ENCODE results near the gene CBLC.

The CBLC gene

DNA sequence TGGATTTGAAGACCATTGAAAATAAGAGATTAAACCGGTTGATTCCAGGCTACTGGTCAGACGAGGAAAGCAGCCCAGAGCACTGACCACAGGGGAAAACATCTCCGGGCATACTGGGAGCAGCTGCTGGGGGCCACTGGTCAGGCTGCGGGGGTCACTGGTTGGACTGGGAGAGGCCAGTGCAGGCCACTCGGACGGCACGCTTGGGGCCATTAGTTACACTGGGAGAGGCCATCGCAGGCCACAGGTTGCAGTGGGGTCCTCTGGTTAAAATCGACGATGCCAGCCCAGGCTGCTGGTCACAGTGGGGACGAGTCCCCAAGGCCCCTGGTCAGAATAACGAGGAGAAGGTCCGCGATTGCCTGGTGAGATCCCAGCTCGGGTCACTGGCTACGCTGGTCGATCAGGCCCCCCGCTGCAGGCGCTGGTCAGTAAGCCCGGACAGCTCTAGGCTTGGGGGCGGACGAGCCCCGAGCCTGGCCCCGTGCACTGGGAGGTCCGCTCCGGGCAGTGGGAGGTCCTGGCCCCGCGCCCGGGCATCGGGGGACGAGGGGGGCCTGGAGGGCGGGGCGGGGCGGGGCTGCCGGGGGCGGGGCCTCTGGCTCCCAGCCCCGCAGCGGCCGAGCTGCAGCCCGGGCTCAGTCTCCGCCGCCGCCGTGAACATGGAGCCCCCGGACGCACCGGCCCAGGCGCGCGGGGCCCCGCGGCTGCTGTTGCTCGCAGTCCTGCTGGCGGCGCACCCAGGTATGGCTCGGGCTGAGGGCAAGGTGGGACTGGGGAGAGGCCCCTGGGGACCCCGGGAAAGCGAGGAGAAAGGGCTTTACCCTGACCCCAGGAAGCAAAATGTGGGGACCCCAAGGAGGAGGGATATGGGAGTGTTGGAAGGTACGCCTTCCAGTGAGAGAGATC lies 31.0 kb downstream of the CBLC start, which contains the start of gene BCAM:
BCAM (plus strand) TSS at position 641 of the 909 bp plus-strand sequence; CDS start at position 663, 22 bp downstream.
- H3K18ac ChIP-seq (ENCODE audit: low read length) = peak within 1 kb of the TSS; percentile 82
- H3K56ac ChIP-seq (ENCODE audit: low read length) = peak within 1 kb of the TSS; percentile 77
- H3K27ac ChIP-seq (ENCODE audit: low read depth, low read length) = peak within 1 kb of the TSS; percentile 45
- H2BK120ac ChIP-seq (ENCODE audit: low read depth, low read length) = no peak within 1 kb of the TSS
- peak within 1 kb of the TSS; percentile 8 for H3K4ac ChIP-seq (ENCODE audit: low read depth, low read length)
- no peak within 1 kb of the TSS for H2BK15ac ChIP-seq (replicated peaks; ENCODE audit: low read depth)
- peaks cover 3% of the 10 kb centered on the region for H3K4me1 ChIP-seq (ENCODE audit: control insufficient read depth, low read depth, low read length)
- H3K79me2 ChIP-seq (ENCODE audit: control insufficient read depth, insufficient read depth, low read length) = no peaks in the 10 kb centered on the region
- H3K4me3 ChIP-seq (ENCODE audit: low read length) = no peak within 1 kb of the TSS
- H3K27me3 ChIP-seq (ENCODE audit: insufficient read depth, low read length, poor library complexity) = no peaks in the 10 kb centered on the region
- H4K5ac ChIP-seq (ENCODE audit: low read length) = no peak within 1 kb of the TSS
- H3K4me2 ChIP-seq (ENCODE audit: low read length) = peak within 1 kb of the TSS; percentile 57
- H4K8ac ChIP-seq (ENCODE audit: low read depth, low read length) = no peak within 1 kb of the TSS
- no peak within 1 kb of the TSS for H3K23ac ChIP-seq (ENCODE audit: low read length)
- H3K79me1 ChIP-seq (ENCODE audit: low read length) = no peaks in the 10 kb centered on the region
- H2AK5ac ChIP-seq (ENCODE audit: low read length) = no peak within 1 kb of the TSS
- H3K9ac ChIP-seq (ENCODE audit: low read length) = peak within 1 kb of the TSS; percentile 58
- no CpG with 5 or more reads among the region's 59 CpGs for WGBS (ENCODE audit: extremely low coverage, insufficient coverage, low lambda C conversion rate)
- no peak within 1 kb of the TSS for H2BK5ac ChIP-seq (ENCODE audit: low read length)
- peak; percentile 56 for DNase-seq
- no peaks in the 10 kb centered on the region for H3K36me3 ChIP-seq (ENCODE audit: control insufficient read depth, insufficient read depth, low read length)

DNA sequence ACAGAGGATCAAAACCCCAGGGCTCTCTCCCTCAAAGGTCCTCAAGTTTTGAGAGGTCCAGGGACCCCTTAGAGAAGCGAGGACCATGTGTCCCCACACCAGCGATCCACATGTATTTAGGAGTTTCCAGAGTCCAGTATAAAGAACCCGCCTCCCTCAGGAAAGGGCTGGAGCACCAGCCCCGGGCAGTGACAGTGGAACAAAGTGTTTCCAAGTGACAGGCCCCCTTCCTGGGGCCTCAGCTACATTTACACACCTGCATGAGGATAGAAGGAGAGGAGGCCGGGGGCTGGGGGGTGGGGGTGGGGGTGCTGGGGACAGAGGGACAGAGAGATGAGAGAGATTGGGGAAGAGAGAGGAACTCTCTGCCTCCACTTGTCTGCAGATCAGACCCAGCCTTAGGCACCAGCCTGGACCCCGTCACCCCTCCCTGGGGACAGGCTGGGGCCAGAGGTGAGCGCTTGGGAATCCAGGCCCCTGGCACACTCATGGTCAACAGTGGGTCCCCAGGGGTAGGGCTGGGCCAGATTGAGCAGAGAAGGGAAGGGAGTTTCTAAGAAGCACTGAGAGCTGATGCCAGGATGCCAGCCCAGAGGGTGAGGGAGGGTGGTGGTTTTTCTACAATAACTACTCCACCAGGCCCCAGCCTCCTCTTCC lies 32.0 kb downstream of the CBLC start:
- no peak for DNase-seq
- H2AK5ac ChIP-seq (ENCODE audit: low read length) = no peak overlapping the region
- H3K4me1 ChIP-seq (ENCODE audit: control insufficient read depth, low read depth, low read length) = peaks cover 3% of the 10 kb centered on the region
- H3K18ac ChIP-seq (ENCODE audit: low read length) = no peak overlapping the region
- WGBS (ENCODE audit: extremely low coverage, insufficient coverage, low lambda C conversion rate) = no CpG with 5 or more reads among the region's 7 CpGs
- H3K4ac ChIP-seq (ENCODE audit: low read depth, low read length) = no peak overlapping the region
- H3K79me1 ChIP-seq (ENCODE audit: low read length) = no peaks in the 10 kb centered on the region
- peak overlapping the region; percentile 58 for H3K9ac ChIP-seq (ENCODE audit: low read length)
- no peak overlapping the region for H3K23ac ChIP-seq (ENCODE audit: low read length)
- H2BK5ac ChIP-seq (ENCODE audit: low read length) = no peak overlapping the region
- H3K56ac ChIP-seq (ENCODE audit: low read length) = peak overlapping the region; percentile 77
- no peak overlapping the region for H3K4me3 ChIP-seq (ENCODE audit: low read length)
- no peak overlapping the region for H2BK120ac ChIP-seq (ENCODE audit: low read depth, low read length)
- H3K79me2 ChIP-seq (ENCODE audit: control insufficient read depth, insufficient read depth, low read length) = no peaks in the 10 kb centered on the region
- H4K8ac ChIP-seq (ENCODE audit: low read depth, low read length) = no peak overlapping the region
- H3K27me3 ChIP-seq (ENCODE audit: insufficient read depth, low read length, poor library complexity) = no peaks in the 10 kb centered on the region
- no peak overlapping the region for H4K5ac ChIP-seq (ENCODE audit: low read length)
- H3K4me2 ChIP-seq (ENCODE audit: low read length) = no peak overlapping the region
- H2BK15ac ChIP-seq (replicated peaks; ENCODE audit: low read depth) = no peak overlapping the region
- no peak overlapping the region for H3K27ac ChIP-seq (ENCODE audit: low read depth, low read length)
- H3K36me3 ChIP-seq (ENCODE audit: control insufficient read depth, insufficient read depth, low read length) = no peaks in the 10 kb centered on the region

DNA sequence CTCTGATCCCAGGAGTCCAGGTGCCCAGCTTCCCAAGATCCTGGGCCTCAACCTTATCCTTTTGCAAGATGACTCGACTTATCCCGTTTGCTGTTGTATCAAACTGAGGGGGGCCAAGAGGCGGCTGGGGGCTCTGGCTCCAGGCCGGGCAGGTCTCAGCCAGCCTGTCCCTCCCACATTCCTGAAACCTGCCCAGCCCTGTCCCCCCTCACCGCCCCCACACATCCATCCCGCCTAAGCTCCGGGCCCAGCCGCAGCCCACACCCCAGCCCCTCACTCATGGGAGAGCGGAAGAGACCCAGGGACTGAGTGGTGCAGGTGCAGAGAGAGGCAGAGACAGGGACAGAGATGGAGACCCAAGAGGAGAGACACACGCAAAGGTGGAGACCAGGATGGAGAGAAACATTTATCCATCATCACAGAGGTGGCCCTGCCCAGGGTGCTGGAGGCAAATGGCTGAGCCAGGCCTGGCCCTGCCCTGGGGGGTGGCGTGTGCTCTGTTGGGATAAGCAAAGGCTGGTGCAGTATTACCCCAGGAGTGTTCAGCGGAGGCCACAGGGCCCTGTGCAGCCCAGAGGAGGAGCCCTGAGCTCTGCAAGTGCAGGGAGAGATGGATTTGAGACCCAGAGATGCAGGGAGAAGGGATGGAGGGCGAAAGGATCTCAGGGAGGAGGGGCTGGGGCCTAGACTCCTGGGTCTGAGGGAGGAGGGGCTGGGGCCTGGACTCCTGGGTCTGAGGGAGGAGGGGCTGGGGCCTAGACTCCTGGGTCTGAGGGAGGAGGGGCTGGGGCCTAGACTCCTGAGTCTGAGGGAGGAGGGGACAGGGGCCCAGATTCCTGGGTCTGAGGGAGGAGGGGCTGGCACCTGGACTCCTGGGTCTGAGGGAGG lies 32.8 kb downstream of the CBLC start:
- Histone ChIP-seq H3K4me2 (ENCODE audit: low read length) (no peak overlapping the region), H3K18ac (ENCODE audit: low read length) (no peak overlapping the region), H4K5ac (ENCODE audit: low read length) (no peak overlapping the region), H3K27ac (ENCODE audit: low read depth, low read length) (no peak overlapping the region), H3K56ac (ENCODE audit: low read length) (no peak overlapping the region), H3K79me1 (ENCODE audit: low read length) (no peaks in the 10 kb centered on the region), H3K4me3 (ENCODE audit: low read length) (no peak overlapping the region), H2BK120ac (ENCODE audit: low read depth, low read length) (no peak overlapping the region), H2AK5ac (ENCODE audit: low read length) (no peak overlapping the region), H3K79me2 (ENCODE audit: control insufficient read depth, insufficient read depth, low read length) (no peaks in the 10 kb centered on the region), H4K8ac (ENCODE audit: low read depth, low read length) (no peak overlapping the region), H3K9ac (ENCODE audit: low read length) (no peak overlapping the region), H3K27me3 (ENCODE audit: insufficient read depth, low read length, poor library complexity) (no peaks in the 10 kb centered on the region), H3K36me3 (ENCODE audit: control insufficient read depth, insufficient read depth, low read length) (no peaks in the 10 kb centered on the region), H3K4me1 (ENCODE audit: control insufficient read depth, low read depth, low read length) (peaks cover 3% of the 10 kb centered on the region), H2BK5ac (ENCODE audit: low read length) (no peak overlapping the region), H2BK15ac (replicated peaks; ENCODE audit: low read depth) (no peak overlapping the region), H3K23ac (ENCODE audit: low read length) (no peak overlapping the region), H3K4ac (ENCODE audit: low read depth, low read length) (no peak overlapping the region)
- WGBS (ENCODE audit: extremely low coverage, insufficient coverage, low lambda C conversion rate) = no CpG with 5 or more reads among the region's 13 CpGs
- no peak for DNase-seq

DNA sequence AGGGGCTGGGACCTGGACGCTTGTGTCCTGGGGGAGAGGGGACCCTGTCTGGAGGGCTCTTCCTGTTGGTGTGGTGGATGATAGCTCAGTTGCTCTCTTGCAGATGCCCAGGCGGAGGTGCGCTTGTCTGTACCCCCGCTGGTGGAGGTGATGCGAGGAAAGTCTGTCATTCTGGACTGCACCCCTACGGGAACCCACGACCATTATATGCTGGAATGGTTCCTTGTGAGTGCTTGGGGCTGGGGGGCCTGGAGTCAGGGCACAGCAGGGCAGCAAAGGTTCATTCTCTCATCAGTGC lies 33.4 kb downstream of the CBLC start:
- H4K5ac ChIP-seq (ENCODE audit: low read length) = no peak overlapping the region
- no peak overlapping the region for H3K4me3 ChIP-seq (ENCODE audit: low read length)
- no peaks in the 10 kb centered on the region for H3K36me3 ChIP-seq (ENCODE audit: control insufficient read depth, insufficient read depth, low read length)
- H3K4me1 ChIP-seq (ENCODE audit: control insufficient read depth, low read depth, low read length) = peaks cover 3% of the 10 kb centered on the region
- DNase-seq = no peak
- H3K79me1 ChIP-seq (ENCODE audit: low read length) = no peaks in the 10 kb centered on the region
- no peaks in the 10 kb centered on the region for H3K27me3 ChIP-seq (ENCODE audit: insufficient read depth, low read length, poor library complexity)
- H3K56ac ChIP-seq (ENCODE audit: low read length) = no peak overlapping the region
- H3K23ac ChIP-seq (ENCODE audit: low read length) = no peak overlapping the region
- H4K8ac ChIP-seq (ENCODE audit: low read depth, low read length) = no peak overlapping the region
- H2BK15ac ChIP-seq (replicated peaks; ENCODE audit: low read depth) = no peak overlapping the region
- H3K18ac ChIP-seq (ENCODE audit: low read length) = no peak overlapping the region
- H3K9ac ChIP-seq (ENCODE audit: low read length) = no peak overlapping the region
- H2AK5ac ChIP-seq (ENCODE audit: low read length) = no peak overlapping the region
- H3K27ac ChIP-seq (ENCODE audit: low read depth, low read length) = no peak overlapping the region
- H3K4ac ChIP-seq (ENCODE audit: low read depth, low read length) = no peak overlapping the region
- no peaks in the 10 kb centered on the region for H3K79me2 ChIP-seq (ENCODE audit: control insufficient read depth, insufficient read depth, low read length)
- no peak overlapping the region for H2BK5ac ChIP-seq (ENCODE audit: low read length)
- no peak overlapping the region for H2BK120ac ChIP-seq (ENCODE audit: low read depth, low read length)
- WGBS (ENCODE audit: extremely low coverage, insufficient coverage, low lambda C conversion rate) = no CpG with 5 or more reads among the region's 7 CpGs
- no peak overlapping the region for H3K4me2 ChIP-seq (ENCODE audit: low read length)

DNA sequence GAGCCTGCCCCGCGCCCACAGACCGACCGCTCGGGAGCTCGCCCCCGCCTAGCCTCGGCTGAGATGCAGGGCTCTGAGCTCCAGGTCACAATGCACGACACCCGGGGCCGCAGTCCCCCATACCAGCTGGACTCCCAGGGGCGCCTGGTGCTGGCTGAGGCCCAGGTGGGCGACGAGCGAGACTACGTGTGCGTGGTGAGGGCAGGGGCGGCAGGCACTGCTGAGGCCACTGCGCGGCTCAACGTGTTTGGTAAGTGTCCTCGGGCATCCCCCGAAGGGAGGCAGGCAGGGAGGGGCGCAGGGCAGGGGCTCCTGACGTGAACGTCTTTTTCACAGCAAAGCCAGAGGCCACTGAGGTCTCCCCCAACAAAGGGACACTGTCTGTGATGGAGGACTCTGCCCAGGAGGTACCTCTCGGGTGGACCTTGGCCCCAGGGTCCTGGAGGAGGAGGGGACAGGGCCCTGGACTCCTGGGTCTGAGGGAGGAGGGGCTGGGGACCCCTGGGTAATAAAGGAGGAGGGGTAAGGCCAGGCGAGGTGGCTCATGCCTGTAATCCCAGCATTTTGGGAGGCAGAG lies 34.5 kb downstream of the CBLC start:
- Histone ChIP-seq H3K27me3 (ENCODE audit: insufficient read depth, low read length, poor library complexity) (no peaks in the 10 kb centered on the region), H3K9ac (ENCODE audit: low read length) (no peak overlapping the region), H3K36me3 (ENCODE audit: control insufficient read depth, insufficient read depth, low read length) (no peaks in the 10 kb centered on the region), H3K79me1 (ENCODE audit: low read length) (no peaks in the 10 kb centered on the region), H3K4me2 (ENCODE audit: low read length) (no peak overlapping the region), H3K27ac (ENCODE audit: low read depth, low read length) (no peak overlapping the region), H3K79me2 (ENCODE audit: control insufficient read depth, insufficient read depth, low read length) (no peaks in the 10 kb centered on the region), H4K8ac (ENCODE audit: low read depth, low read length) (no peak overlapping the region), H4K5ac (ENCODE audit: low read length) (no peak overlapping the region), H3K18ac (ENCODE audit: low read length) (no peak overlapping the region), H2BK15ac (replicated peaks; ENCODE audit: low read depth) (no peak overlapping the region), H3K23ac (ENCODE audit: low read length) (no peak overlapping the region), H2BK120ac (ENCODE audit: low read depth, low read length) (no peak overlapping the region), H3K56ac (ENCODE audit: low read length) (no peak overlapping the region), H2AK5ac (ENCODE audit: low read length) (no peak overlapping the region), H3K4me1 (ENCODE audit: control insufficient read depth, low read depth, low read length) (peaks cover 3% of the 10 kb centered on the region), H2BK5ac (ENCODE audit: low read length) (no peak overlapping the region), H3K4ac (ENCODE audit: low read depth, low read length) (no peak overlapping the region), H3K4me3 (ENCODE audit: low read length) (no peak overlapping the region)
- no peak for DNase-seq
- WGBS (ENCODE audit: extremely low coverage, insufficient coverage, low lambda C conversion rate) = no CpG with 5 or more reads among the region's 28 CpGs

All from mesendoderm (in vitro differentiated cells).